Effector CD8-positive, alpha-beta T cell (primary cell): ENCODE data around the gene RSAD2.

Experiments used
- DNase-seq: peaks from one replicate; lab custom pipeline; 2025; lab: John Stamatoyannopoulos, UW

RSAD2 gene

GRCh38 chr2:6945087-6945813, 67.7 kb downstream of the RSAD2 start:
- no peak for DNase-seq

GRCh38 chr2:6945821-6946220, 68.2 kb downstream of the RSAD2 start:
- no peak for DNase-seq

- DNase-seq: no peak
These were observed 69.1 kb downstream of the RSAD2 start for GRCh38 chr2:6946722-6947121.
